ENCODE measurements around the gene GALC. TPM values are rescaled to one million over a fixed set of nuclear protein-coding genes. Genes with fewer than 3 reads are reported as not detected.
A peak's percentile ranks its signal among the peaks of the same experiment; 100 is the strongest.

The GALC gene
- total RNA-seq, 3 donors from 2014 or later = 30.8 to 39.8 (median 37.3) TPM

- H3K9me3 ChIP-seq = no peaks in the 10 kb centered on the region
- H3K27me3 ChIP-seq = no peaks in the 10 kb centered on the region
- DNase-seq (ENCODE audit: low spot score in 2 of 2) = no peak
- intact Hi-C loops (cut with DNase I; ENCODE audit: low total_unique reads) = no loop called here
- no peak overlapping the region for H3K27ac ChIP-seq
- no peak for TF ChIP-seq POLR2AphosphoS5 (IDR thresholded peaks at IDR 0.05)
- no peak for TF ChIP-seq POLR2A (IDR thresholded peaks at IDR 0.05)
- no peak for TF ChIP-seq CTCF (IDR thresholded peaks at IDR 0.05)
- H3K36me3 ChIP-seq = no peaks in the 10 kb centered on the region
- H3K4me3 ChIP-seq = no peak overlapping the region
- no peaks in the 10 kb centered on the region for H3K4me1 ChIP-seq
Measured at GRCh38 chr14:87901652-87902051, 91.3 kb downstream of the GALC start.

GRCh38 chr14:87901236-87901635 lies 91.7 kb downstream of the GALC start:
- no peaks in the 10 kb centered on the region for H3K4me1 ChIP-seq
- DNase-seq (ENCODE audit: low spot score in 2 of 2) = no peak
- TF ChIP-seq CTCF (IDR thresholded peaks at IDR 0.05) (no peak), POLR2A (IDR thresholded peaks at IDR 0.05) (no peak), POLR2AphosphoS5 (IDR thresholded peaks at IDR 0.05) (no peak)
- H3K27ac ChIP-seq = no peak overlapping the region
- no peaks in the 10 kb centered on the region for H3K36me3 ChIP-seq
- intact Hi-C loops (cut with DNase I; ENCODE audit: low total_unique reads) = no loop called here
- H3K27me3 ChIP-seq = no peaks in the 10 kb centered on the region
- H3K9me3 ChIP-seq = no peaks in the 10 kb centered on the region
- H3K4me3 ChIP-seq = no peak overlapping the region

DNA sequence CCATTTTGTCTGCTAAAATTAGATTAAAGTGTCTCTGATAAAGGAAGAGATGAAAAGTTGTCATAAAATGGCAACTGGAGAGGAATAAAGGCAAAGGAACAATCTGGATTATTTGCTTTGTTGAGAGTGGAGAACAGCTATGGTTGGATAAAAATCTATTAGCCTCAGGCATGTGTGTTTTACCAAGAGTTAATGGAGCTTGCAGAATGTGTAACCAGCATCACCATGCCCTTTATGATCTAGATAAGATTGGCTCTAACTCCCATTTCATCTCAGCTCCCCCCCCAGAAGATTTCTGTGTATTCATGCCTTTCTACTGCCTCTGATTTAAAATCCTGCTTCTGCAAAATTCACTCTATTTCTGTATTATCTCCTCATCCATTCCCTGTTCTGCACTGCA lies 93.8 kb downstream of the GALC start:
- H3K36me3 ChIP-seq = no peaks in the 10 kb centered on the region
- no peak overlapping the region for H3K27ac ChIP-seq
- no peaks in the 10 kb centered on the region for H3K4me1 ChIP-seq
- H3K27me3 ChIP-seq = no peaks in the 10 kb centered on the region
- intact Hi-C loops (cut with DNase I; ENCODE audit: low total_unique reads) = no loop called here
- DNase-seq (ENCODE audit: low spot score in 2 of 2) = no peak
- TF ChIP-seq CTCF (IDR thresholded peaks at IDR 0.05) (no peak), POLR2A (IDR thresholded peaks at IDR 0.05) (no peak), POLR2AphosphoS5 (IDR thresholded peaks at IDR 0.05) (no peak)
- H3K4me3 ChIP-seq = no peak overlapping the region
- H3K9me3 ChIP-seq = no peaks in the 10 kb centered on the region

DNA sequence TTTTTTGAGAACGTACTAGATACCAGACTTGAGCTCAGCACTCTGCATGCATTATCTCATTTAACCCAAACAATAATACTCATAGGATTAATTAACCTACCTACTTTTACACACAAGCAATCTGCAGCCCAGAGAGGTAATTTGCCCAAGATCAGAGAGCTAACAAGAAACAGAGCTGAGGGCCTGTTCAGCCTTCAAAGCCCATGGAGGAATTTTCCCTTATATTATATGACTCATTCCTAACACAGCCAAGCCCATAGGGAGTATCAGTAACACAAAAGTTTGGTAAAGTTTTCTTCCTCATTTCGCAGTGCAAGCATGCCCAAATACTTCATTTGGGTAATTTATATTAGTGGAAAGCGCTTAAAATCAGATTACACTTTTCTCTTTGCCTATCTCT lies 94.7 kb downstream of the GALC start:
- DNase-seq (ENCODE audit: low spot score in 2 of 2) = no peak
- no peaks in the 10 kb centered on the region for H3K36me3 ChIP-seq
- no peak overlapping the region for H3K27ac ChIP-seq
- no peaks in the 10 kb centered on the region for H3K9me3 ChIP-seq
- H3K4me3 ChIP-seq = no peak overlapping the region
- intact Hi-C loops (cut with DNase I; ENCODE audit: low total_unique reads) = no loop called here
- no peaks in the 10 kb centered on the region for H3K4me1 ChIP-seq
- TF ChIP-seq POLR2A (IDR thresholded peaks at IDR 0.05) (no peak), CTCF (IDR thresholded peaks at IDR 0.05) (no peak), POLR2AphosphoS5 (IDR thresholded peaks at IDR 0.05) (no peak)
- no peaks in the 10 kb centered on the region for H3K27me3 ChIP-seq

- no peak for DNase-seq (ENCODE audit: low spot score in 2 of 2)
- no peaks in the 10 kb centered on the region for H3K27me3 ChIP-seq
- no peak overlapping the region for H3K27ac ChIP-seq
- H3K36me3 ChIP-seq = no peaks in the 10 kb centered on the region
- H3K9me3 ChIP-seq = no peaks in the 10 kb centered on the region
- TF ChIP-seq POLR2A (IDR thresholded peaks at IDR 0.05) (no peak), CTCF (IDR thresholded peaks at IDR 0.05) (peak in 2 of 3 donors; percentile 44 to 46), POLR2AphosphoS5 (IDR thresholded peaks at IDR 0.05) (no peak)
- no peaks in the 10 kb centered on the region for H3K4me1 ChIP-seq
- H3K4me3 ChIP-seq = no peak overlapping the region
- intact Hi-C loops (cut with DNase I; ENCODE audit: low total_unique reads) = no loop called here
Measured at GRCh38 chr14:87896393-87897380, 96.3 kb downstream of the GALC start.
